ENCODE data around the gene IQGAP2.

IQGAP2 gene

GRCh38 chr5:76692651-76693050 lies 289.6 kb downstream of the IQGAP2 start:
- no peak for DNase-seq

GRCh38 chr5:76693141-76693540 lies 290.1 kb downstream of the IQGAP2 start:
- DNase-seq = no peak

DNA sequence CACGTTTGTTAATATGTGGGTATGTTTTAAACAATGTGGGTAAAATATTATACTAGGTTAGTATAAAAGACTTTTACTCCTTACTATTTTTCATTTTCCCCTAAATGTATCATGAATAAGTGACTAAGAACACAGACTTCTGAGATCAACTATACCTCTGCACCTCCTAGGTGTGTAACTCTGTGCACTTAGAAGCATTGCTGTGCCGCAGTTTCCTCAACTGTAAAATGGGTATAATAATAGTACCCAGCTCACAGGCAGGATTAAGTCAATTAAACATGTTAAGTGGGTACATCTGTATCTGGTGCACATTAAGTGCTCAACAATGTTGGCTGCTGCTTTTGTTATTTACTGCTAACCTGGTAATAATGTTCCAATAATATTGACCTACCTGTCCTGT lies 291.2 kb downstream of the IQGAP2 start:
- no peak for DNase-seq

DNA sequence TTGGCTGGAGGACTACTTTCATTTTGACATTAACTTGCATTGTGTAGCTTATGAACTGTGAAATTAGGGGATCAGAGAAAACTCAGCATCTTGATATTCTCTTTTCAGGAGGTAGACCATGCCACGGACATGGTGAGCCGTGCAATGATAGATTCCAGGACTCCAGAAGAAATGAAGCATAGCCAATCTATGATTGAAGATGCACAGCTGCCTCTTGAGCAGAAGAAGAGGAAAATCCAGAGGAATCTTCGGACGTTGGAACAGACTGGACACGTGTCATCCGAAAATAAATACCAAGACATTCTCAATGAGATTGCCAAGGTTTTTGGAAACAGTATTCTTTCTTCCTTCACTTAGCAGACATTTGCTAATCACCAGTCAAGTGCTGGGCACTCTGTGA lies 292.3 kb downstream of the IQGAP2 start:
- no peak for DNase-seq

DNA sequence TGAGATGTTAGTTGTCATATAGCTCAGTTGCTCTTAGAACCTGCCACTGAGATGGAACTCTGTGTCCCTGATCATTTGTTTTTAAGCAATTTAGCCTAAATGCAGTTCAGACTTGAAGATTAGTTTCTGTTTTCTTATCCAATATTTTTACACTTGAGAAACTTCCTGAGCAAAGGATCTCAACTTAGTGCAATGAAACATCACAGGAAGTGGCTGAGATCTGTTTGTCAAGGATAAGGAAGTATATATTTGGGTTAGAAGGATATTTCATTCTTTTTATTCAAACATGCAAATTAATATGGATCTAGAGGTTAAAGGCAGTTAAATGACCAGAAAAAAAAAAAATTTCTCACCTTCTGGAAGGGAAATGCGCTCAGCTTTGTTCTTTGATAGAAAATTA lies 293.2 kb downstream of the IQGAP2 start:
- DNase-seq = no peak

GRCh38 chr5:76697670-76698069 lies 294.6 kb downstream of the IQGAP2 start:
- DNase-seq = no peak

DNA sequence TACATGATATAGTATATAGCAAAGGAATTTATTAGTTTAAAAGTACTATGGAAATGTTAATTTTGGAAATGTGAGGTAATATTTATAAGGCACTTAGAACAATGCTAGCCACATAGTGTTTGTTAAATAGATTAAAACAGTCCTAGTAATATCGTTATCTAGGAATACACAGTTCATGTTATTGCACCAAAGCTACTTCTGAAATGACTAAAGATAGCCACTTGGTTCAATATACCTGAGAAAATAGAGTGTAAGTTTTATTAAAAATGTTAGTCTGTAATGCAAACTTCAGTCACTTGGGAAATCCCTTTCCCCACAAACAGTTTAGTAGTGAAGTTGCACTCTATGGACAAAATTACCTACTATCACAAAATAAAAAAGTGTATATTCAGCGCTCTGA lies 297.5 kb downstream of the IQGAP2 start:
- DNase-seq = no peak

DNA sequence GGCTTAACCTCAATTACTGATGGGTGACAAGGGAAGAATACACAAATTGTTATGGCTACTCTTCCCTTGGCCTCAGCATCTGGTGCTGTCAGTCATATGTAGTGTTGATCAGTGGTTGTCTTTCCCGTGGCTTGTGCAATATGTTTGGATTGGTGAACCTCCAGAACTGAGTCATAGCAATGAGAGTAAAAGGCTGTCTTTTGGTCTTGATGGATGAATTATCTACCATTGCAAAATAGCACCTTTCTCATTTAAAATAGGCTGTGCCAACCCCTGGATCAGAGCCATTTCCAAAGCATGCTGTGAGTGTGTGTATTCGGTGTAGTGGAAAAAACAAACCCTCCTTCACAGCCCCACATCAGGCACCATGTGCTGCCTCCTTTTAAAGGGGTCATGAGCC lies 298.2 kb downstream of the IQGAP2 start:
- no peak for DNase-seq

GRCh38 chr5:76703707-76704106 lies 300.6 kb downstream of the IQGAP2 start:
- DNase-seq = no peak

GRCh38 chr5:76704131-76704663 lies 301.1 kb downstream of the IQGAP2 start:
- DNase-seq = no peak

DNA sequence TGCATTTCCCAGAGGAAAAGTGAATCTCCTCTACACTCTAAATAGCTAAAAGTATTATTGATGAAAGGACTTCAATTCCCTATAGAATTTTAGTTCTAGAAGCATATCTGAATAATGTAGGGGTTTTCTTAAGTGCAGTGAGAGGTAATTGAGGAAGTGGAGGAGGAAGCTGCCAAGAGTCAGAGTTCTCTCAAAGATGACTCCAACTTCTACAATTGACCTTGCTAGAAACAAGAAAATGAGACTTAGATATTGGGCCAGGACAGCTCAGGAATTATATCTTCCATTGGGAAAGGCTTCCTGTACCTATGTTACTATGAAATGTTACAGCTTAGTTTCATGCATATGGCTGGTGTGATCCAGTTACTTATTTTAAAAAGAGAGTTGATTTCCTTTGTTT lies 302.5 kb downstream of the IQGAP2 start:
- no peak for DNase-seq

DNA sequence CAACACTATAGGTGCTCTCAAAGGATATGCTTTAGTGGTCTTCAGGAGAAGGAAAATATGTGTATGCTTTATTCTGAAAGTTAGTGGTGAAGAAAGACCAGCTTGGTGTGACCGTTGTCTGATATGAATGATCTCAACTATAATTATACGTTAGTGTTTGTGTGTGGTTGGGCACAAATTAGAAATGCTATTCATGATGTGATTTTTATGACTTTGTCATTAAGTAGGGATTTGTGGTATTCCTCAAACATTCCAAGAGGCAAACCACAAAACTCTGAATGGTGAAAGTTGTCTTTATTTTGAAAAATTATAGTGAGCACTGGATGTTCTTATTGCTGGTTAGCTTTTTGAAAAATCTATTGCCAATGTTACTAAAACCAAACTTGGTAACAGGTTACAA lies 306.7 kb downstream of the IQGAP2 start:
- no peak for DNase-seq

GRCh38 chr5:76710991-76711390 lies 307.9 kb downstream of the IQGAP2 start:
- no peak for DNase-seq

GRCh38 chr5:76714751-76715485 lies 311.8 kb downstream of the IQGAP2 start:
- no peak for DNase-seq

GRCh38 chr5:76715486-76715735 lies 312.3 kb downstream of the IQGAP2 start:
- DNase-seq = no peak

DNA sequence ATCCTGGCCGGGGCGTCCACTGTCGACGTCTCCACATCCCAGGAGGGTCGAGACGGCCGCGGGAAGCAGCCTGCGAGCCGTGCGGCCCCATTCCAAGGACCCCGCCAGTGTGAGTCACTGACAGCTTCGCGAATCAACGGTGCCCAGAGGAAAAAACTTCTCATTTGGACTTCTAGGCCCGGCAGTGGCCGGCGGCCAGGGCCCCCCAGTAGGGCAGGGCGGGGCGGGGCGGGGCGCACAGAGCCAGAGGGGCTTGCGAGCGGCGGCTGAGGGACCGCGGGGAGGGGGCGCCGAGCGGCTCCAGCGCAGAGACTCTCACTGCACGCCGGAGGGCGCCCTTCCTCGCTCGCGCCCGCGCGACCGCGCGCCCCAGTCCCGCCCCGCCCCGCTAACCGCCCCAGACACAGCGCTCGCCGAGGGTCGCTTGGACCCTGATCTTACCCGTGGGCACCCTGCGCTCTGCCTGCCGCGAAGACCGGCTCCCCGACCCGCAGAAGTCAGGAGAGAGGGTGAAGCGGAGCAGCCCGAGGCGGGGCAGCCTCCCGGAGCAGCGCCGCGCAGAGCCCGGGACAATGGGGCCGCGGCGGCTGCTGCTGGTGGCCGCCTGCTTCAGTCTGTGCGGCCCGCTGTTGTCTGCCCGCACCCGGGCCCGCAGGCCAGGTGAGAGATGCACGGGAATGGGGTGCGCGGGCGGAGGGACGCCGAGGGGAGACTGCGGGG lies 312.8 kb downstream of the IQGAP2 start, which contains the start of gene F2R:
TSS of gene F2R (plus strand) at position 391 of the 720 bp plus-strand sequence. CDS start at position 573, 182 bp downstream.
- DNase-seq = peak; percentile 24

DNA sequence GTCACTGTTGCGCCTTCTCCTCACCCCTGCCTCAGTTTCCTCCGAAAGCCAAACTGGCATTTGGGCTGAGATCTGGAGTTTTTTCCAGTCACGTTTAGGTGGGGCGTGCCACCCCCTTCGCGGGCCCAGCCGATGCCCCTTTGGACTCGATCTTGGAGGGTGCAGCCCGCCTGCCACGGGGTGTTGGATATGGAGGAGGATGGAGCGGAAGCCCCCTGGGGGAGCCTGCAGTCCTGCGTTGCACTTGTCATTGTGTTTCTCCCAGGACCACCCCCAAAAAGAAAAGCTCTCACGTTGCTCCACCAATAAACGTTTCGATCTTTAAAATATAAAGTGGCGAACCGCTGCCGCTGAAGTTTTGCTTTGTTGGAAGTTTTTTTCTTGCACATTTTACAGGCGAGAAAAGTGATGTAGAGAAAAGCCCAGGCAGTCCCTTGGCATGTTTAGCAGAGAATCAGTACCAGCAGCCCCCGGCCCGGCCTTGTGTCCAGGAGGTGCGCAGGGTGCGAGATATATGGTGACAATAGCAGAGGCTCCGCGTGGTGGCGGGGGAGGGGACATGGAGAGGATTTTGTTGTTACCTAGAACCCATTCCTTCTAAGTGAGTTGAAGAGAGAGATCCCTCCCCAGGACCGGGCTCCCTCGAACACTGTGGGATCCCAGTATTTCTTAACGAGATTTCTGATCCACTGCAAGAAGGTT lies 313.5 kb downstream of the IQGAP2 start:
- no peak for DNase-seq

DNA sequence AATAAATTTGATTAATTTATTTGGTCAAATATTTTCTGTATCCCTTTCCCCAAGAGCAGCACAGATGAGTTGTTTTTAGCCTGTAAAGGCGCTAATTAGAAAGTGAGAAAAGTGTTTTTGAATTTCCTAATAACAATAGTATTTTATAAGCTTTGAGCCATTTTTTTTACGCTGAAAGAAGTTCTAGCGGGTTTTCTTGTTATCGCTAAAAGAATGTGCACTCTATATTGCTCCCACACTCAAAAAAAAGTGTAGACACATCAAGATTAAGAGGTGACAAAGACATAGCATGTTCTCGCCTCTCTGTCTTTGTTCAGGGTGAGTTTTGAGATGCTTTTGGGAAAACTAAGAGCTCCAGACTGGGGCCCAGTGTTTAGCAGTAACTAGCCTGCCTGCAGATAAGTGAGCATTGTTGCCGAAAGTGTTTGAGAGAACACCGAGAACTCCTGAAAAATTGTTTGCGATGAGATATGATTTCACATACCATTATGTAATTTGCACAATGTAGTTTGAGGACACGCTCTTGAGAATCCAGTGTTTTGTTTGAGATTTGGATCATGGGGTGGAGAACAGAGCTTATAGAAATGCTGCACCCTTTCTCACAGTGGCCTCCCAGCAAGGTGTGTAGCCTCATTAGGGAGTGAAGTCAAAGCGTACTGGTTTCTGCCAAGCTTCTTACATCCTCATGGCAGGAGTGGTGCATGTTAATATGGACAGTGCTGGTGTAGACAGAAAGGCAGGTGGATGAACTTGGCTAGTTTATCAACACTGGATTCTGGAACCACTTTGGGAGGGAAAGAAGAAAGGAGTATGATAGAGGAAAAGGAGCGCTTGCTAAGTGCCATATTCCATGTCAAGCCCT lies 314.4 kb downstream of the IQGAP2 start:
- DNase-seq = no peak

GRCh38 chr5:76718381-76718832 lies 315.3 kb downstream of the IQGAP2 start:
- no peak for DNase-seq

- no peak for DNase-seq
Observed at GRCh38 chr5:76718880-76719279, 315.8 kb downstream of the IQGAP2 start.

- no peak for DNase-seq
Observed at GRCh38 chr5:76720988-76721569, 318.0 kb downstream of the IQGAP2 start.

- DNase-seq = no peak
Observed at GRCh38 chr5:76723266-76723665, 320.2 kb downstream of the IQGAP2 start.
